LNCAP (cell line): ENCODE measurements around the gene GRM8.
A peak's percentile ranks its signal among the peaks of the same experiment; 100 is the strongest.

ENCODE experiments used
- TF ChIP-seq, protein P1 (sequence below): fragments of 450-650 bp; IDR thresholded peaks from 2 replicates; pipeline ENCODE4 v1.5.1; 2017; ENCODE audit warnings: mild to moderate bottlenecking

GRM8 gene

DNA sequence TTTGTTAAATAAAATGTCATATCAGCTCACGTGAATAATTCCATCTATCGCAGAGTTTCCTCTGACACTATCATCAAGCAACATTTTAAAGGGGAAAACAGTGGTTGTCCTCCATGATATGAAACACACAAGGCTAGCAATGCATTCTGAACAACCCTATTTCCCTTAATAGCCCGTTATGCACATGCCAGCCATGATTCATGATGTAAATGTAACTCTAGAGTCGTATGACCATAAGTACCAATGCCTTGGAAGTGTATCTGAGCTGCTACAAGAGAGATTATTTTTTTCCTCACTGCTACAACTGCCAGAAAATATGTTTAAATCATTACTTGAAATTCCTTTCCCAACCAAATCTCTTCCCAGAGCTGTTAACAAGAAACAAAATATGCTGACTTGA is 159.4 kb downstream of the GRM8 start:
- TF ChIP-seq, protein P1, sequence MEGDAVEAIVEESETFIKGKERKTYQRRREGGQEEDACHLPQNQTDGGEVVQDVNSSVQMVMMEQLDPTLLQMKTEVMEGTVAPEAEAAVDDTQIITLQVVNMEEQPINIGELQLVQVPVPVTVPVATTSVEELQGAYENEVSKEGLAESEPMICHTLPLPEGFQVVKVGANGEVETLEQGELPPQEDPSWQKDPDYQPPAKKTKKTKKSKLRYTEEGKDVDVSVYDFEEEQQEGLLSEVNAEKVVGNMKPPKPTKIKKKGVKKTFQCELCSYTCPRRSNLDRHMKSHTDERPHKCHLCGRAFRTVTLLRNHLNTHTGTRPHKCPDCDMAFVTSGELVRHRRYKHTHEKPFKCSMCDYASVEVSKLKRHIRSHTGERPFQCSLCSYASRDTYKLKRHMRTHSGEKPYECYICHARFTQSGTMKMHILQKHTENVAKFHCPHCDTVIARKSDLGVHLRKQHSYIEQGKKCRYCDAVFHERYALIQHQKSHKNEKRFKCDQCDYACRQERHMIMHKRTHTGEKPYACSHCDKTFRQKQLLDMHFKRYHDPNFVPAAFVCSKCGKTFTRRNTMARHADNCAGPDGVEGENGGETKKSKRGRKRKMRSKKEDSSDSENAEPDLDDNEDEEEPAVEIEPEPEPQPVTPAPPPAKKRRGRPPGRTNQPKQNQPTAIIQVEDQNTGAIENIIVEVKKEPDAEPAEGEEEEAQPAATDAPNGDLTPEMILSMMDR: no peak

DNA sequence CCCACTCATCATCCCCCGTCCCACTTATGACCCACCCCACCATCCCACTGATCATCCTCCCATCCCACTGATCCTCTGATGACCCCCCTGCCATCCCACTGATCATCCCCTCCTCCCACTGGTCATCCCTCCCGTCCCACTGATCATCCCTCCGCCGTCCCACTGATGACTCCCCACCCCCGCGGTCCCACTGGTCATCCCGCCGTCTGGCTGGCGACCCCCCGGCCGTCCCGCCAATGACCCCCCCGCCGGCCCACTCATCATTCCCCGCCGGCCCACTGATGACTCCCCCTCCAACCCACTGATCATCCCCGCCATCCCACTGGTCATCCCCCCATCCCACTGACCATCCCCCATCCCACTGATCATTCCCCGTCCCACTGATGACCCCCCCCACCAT is 161.1 kb downstream of the GRM8 start:
- TF ChIP-seq, protein P1: no peak

DNA sequence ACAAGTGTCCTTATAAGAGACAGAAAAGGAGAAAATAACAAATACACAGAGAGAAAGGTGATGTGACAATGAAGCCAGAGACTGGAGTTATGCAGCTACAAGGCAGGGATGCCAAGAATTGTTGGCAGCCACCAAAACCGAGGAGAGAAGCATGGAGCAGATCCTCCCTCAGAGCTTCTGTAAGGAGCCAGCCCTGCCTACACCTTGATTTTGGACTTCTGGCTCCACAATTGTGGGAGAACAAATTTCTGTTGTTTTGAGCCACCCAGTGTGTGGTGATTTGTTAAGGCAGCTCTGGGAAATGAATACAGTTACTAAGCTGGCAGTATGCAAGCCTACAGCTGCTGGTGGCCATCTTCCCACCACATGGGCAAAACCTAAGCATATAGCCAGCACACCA is 163.6 kb downstream of the GRM8 start:
- TF ChIP-seq, protein P1: no peak

DNA sequence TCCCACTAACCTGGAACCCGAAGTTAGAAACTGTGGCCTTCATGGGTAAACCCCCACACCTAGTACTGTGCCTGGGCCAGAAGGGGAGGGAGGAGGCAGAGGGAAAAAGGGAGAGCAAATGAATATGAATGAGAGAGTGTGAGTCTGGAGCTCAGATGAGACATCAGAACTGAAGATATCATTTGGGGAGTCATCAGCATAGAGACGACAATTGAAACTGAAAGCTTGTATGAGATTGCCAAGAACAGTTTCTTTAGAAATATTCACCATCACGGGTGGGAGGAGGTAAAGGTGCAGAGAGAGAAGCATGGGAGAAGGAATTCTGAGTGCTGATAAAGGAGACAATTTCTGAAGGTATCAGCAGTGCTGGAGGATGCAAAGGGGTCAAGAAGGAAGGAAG is 171.2 kb downstream of the GRM8 start:
- TF ChIP-seq, protein P1: no peak

DNA sequence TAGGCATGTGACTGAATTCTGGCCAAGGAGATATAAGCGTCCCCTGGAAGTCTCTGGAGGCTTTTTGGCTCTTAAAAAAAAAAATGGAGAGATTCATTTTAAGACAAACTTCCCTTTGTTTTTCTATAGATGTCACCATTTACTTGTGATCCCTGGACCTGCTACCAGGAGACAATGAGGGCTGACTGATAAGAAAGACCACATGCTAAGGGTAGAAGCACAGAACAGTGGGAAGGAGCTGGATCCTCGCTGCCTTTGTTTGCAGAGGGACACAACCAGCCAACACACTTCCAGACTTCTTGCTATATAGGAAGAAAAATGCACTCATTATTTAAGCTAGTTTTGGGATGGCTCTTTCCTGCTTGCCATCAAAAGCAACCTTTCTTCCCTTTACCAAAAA is 172.2 kb downstream of the GRM8 start:
- TF ChIP-seq, protein P1: no peak

DNA sequence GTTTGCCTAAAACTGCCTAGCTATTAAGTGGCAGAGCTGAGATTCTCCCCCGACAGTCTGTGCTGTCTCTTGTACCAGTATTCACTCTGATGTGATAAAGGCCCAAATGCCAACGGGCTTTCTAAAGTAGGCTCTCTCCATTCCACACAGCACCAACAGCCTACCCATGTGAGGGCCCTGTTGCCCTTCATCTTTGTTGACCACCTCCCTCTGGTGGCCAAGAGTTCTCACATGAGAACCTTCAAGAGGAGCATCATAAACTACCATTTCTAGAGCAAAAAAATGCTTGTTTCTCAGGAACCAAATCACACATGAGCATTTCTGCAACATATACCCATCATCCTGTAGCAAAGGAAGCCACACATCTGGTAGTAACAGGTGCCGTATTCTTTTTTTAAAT is 185.8 kb downstream of the GRM8 start:
- TF ChIP-seq, protein P1: peak; percentile 37; the same call in 1 of the 2 replicates

DNA sequence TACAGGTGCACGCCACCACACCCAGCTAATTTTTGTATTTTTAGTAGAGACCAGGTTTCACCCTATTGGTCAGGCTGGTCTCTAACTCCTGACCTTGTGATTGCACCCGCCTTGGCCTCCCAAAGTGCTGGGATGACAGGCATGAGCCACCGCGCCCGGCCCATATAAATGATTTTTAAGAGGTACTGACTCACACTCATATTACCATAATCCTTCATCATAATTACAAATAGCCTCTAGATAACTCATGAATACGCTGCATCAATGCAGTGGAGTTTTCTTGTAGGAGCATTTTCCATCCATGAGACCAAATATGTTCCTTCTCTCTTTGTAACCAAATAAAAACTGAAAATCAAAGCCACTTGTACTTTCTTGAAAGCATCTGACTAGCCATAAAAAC is 193.3 kb downstream of the GRM8 start:
- TF ChIP-seq, protein P1: no peak

DNA sequence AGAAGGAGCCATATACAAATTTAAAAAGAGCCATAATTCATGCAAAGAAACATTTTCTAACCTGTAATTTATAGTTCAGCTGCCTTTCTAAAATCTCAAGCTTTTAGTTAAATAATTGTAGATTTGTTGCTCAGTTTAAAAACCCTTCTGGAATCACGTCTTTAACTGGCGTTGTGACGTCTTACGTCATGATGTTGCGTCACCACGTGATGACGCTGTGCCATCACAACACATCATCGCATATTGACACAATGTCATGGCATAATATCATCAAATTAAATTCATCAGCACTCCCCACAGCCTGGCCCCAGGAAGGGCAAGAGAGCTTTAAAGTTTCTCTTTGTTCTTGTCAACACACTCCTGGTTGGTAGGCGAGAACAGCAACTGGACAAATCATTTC is 194.8 kb downstream of the GRM8 start:
- TF ChIP-seq, protein P1: no peak
